22Rv1 (cell line): Measurements from ENCODE around the gene ATR.

Experiments
- H3K27ac ChIP-seq: fragments of 450-650 bp; 2 replicates; pipeline ENCODE4 v1.5.1; 2017
- CTCF ChIP-seq: fragments of 450-650 bp; IDR thresholded peaks from 2 replicates; pipeline ENCODE4 v1.5.1; 2017; ENCODE audit warnings: mild to moderate bottlenecking
- ZFX ChIP-seq: fragments of 450-650 bp; IDR thresholded peaks from 2 replicates; pipeline ENCODE4 v1.6.1; 2017; ENCODE audit warnings: antibody characterized with exemption, borderline replicate concordance

Gene ATR

GRCh38 chr3:142578329-142579223, at the start of gene ATR:
TSS of gene ATR (minus strand) at chr3:142578733. CDS start at chr3:142578704, 29 bp downstream.
- TF ChIP-seq CTCF (no peak), ZFX (no peak)
- H3K27ac ChIP-seq, result peak within 1 kb of the TSS; percentile 88

GRCh38 chr3:142626971-142627370, 48.4 kb upstream of the ATR start:
- TF ChIP-seq ZFX, result no peak
- TF ChIP-seq CTCF, result no peak
- H3K27ac ChIP-seq, result no peak overlapping the region

- TF ChIP-seq ZFX, result no peak
- no peak for TF ChIP-seq CTCF
- no peak overlapping the region for H3K27ac ChIP-seq
Observed at GRCh38 chr3:142625153-142625440, 46.6 kb upstream of the ATR start.

GRCh38 chr3:142624341-142625152, 46.0 kb upstream of the ATR start:
- no peak overlapping the region for H3K27ac ChIP-seq
- no peak for TF ChIP-seq CTCF
- no peak for TF ChIP-seq ZFX

- no peak overlapping the region for H3K27ac ChIP-seq
- TF ChIP-seq CTCF (no peak), ZFX (no peak)
Observed at GRCh38 chr3:142623194-142623593, 44.7 kb upstream of the ATR start.

GRCh38 chr3:142622405-142622804, 43.9 kb upstream of the ATR start:
- TF ChIP-seq ZFX (no peak), CTCF (no peak)
- H3K27ac ChIP-seq, result no peak overlapping the region

- TF ChIP-seq ZFX (no peak), CTCF (no peak)
- H3K27ac ChIP-seq, result no peak overlapping the region
Observed at GRCh38 chr3:142618917-142619461, 40.5 kb upstream of the ATR start.
